Cerebellar cortex (tissue), 1 donor: ENCODE measurements around the gene ANKEF1.
"Not testable (repeated sequence)": the region's sequence is repeated elsewhere in the genome, so short reads cannot be mapped to it uniquely, and the experiment has no call there.

Experiments used
- DNase-seq: peaks from one replicate; pipeline ENCODE4 v3.0.0-alpha.2; 2015; ENCODE audit warnings: low spot score

Gene ANKEF1

GRCh38 chr20:10034717-10035571 is at the start of gene ANKEF1:
ANKEF1 (plus strand) TSS chr20:10034987; CDS start chr20:10038302, 3,315 bp downstream.
- DNase-seq, result peak; percentile 71

- DNase-seq, result no peak
Observed at GRCh38 chr20:9985281-9985680, 49.5 kb upstream of the ANKEF1 start.

GRCh38 chr20:9985773-9986172 is 49.0 kb upstream of the ANKEF1 start:
- DNase-seq, result no peak

GRCh38 chr20:9989066-9989724 is 45.6 kb upstream of the ANKEF1 start:
- DNase-seq, result no peak

- no peak for DNase-seq
Observed at GRCh38 chr20:9993137-9993536, 41.6 kb upstream of the ANKEF1 start.

GRCh38 chr20:9994676-9995075 is 40.1 kb upstream of the ANKEF1 start:
- DNase-seq, result no peak

GRCh38 chr20:9995510-9996272 is 39.1 kb upstream of the ANKEF1 start:
- no peak for DNase-seq

GRCh38 chr20:9996944-9997343 is 37.8 kb upstream of the ANKEF1 start:
- no peak for DNase-seq

GRCh38 chr20:9999645-10000044 is 35.1 kb upstream of the ANKEF1 start:
- DNase-seq, result peak; percentile 58

- DNase-seq, result peak; percentile 62
Observed at GRCh38 chr20:10002866-10003265, 31.9 kb upstream of the ANKEF1 start.

- no peak for DNase-seq
Observed at GRCh38 chr20:10004900-10005299, 29.9 kb upstream of the ANKEF1 start.

GRCh38 chr20:10005885-10006284 is 28.9 kb upstream of the ANKEF1 start:
- no peak for DNase-seq

GRCh38 chr20:10006447-10007090 is 28.2 kb upstream of the ANKEF1 start:
- no peak for DNase-seq

GRCh38 chr20:10007158-10007557 is 27.6 kb upstream of the ANKEF1 start:
- DNase-seq, result no peak

- DNase-seq, result peak; percentile 41
Observed at GRCh38 chr20:10007747-10008146, 27.0 kb upstream of the ANKEF1 start.

- DNase-seq, result no peak
Observed at GRCh38 chr20:10012464-10012863, 22.3 kb upstream of the ANKEF1 start.

GRCh38 chr20:10014431-10014830 is 20.4 kb upstream of the ANKEF1 start:
- no peak for DNase-seq

GRCh38 chr20:10020937-10021336 is 13.8 kb upstream of the ANKEF1 start:
- DNase-seq, result no peak

GRCh38 chr20:10022625-10023024 is 12.2 kb upstream of the ANKEF1 start:
- DNase-seq, result no peak

GRCh38 chr20:10023911-10024310 is 10.9 kb upstream of the ANKEF1 start:
- no peak for DNase-seq

GRCh38 chr20:10031451-10032215 is 3.2 kb upstream of the ANKEF1 start:
- DNase-seq, result not testable (repeated sequence)
